Breast epithelium (tissue), 3 donors: ENCODE data around the gene DNM1L.

Experiments
- CTCF ChIP-seq, 3 donors: fragments of 450-650 bp; IDR thresholded peaks; one replicate each; pipeline ENCODE4 v1.5.1; 2016 to 2017; ENCODE audit warnings: antibody characterized with exemption in 3 of 3, mild to moderate bottlenecking in 3 of 3, moderate library complexity in 3 of 3
- POLR2A ChIP-seq: fragments of 450-650 bp; IDR thresholded peaks from one replicate; pipeline ENCODE4 v1.6.1; 2016; ENCODE audit warnings: antibody characterized with exemption, mild to moderate bottlenecking, moderate library complexity
- POLR2AphosphoS5 ChIP-seq, 3 donors: sonication (generic); formaldehyde crosslinking; IDR thresholded peaks; one replicate each; pipeline ENCODE4 v1.6.1; 2017; ENCODE audit warnings: antibody characterized with exemption in 3 of 3

- TF ChIP-seq CTCF (IDR thresholded peaks at IDR 0.05) (no peak), POLR2AphosphoS5 (IDR thresholded peaks at IDR 0.05) (no peak), POLR2A (no peak)
Measured at GRCh38 chr12:32666018-32666417, 13.1 kb upstream of the DNM1L start.
